ENCODE results near the gene HTR2C.

HTR2C gene

GRCh38 chrX:114583646-114584374 lies at the start of gene HTR2C:
TSS of gene HTR2C (plus strand) at chrX:114584086. CDS start at chrX:114726937, 142,851 bp downstream.
- TF ChIP-seq CTCF (IDR thresholded peaks at IDR 0.05; ENCODE audit: insufficient read depth, low read depth, low read length, missing control alignments) = no peak
- H3K4me3 ChIP-seq (ENCODE audit: low read length) = no peak within 1 kb of the TSS
- no peak for DNase-seq (ENCODE audit: low read depth)

GRCh38 chrX:114580336-114580735 lies 3.5 kb upstream of the HTR2C start:
- H3K4me3 ChIP-seq (ENCODE audit: low read length) = no peak overlapping the region
- TF ChIP-seq CTCF (IDR thresholded peaks at IDR 0.05; ENCODE audit: insufficient read depth, low read depth, low read length, missing control alignments) = peak; percentile 24
- no peak for DNase-seq (ENCODE audit: low read depth)

DNA sequence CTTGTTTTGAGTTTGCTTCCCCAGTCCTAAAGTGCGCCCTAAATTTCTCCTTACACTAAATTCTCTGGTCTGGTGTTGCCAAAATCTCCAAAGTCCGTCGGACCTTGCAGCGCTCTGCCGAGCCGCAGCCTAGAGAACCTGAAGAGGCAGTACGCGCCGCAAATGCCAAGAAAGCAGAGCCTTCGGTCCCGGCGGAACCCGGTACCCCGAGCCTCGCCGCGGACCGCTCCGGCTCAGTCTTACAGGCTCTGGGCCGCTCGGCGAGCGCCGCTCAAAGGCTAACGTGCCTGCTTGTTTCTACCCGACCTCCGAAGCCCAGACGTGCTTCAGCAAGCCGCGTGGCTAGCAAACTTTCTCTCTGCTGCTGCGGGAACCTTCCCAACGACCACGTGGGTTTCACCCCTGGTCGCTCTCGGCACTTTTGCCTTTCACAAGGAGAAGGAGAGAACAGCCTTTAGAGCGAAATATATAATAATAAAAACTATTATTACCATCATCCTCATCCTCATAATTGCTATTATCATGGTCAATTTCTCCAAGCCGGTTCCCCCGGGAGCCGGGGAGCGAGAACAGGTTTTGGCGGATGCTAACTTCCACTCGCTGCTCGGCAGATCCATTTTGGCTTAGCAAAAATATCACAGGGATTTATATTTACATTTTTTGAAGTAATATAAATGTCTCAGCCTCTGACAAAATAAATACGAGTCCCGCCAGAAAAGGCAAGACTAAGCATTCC lies 2.2 kb upstream of the HTR2C start:
- no peak for TF ChIP-seq CTCF (IDR thresholded peaks at IDR 0.05; ENCODE audit: insufficient read depth, low read depth, low read length, missing control alignments)
- peak; percentile 4 for DNase-seq (ENCODE audit: low read depth)
- H3K4me3 ChIP-seq (ENCODE audit: low read length) = no peak overlapping the region

DNA sequence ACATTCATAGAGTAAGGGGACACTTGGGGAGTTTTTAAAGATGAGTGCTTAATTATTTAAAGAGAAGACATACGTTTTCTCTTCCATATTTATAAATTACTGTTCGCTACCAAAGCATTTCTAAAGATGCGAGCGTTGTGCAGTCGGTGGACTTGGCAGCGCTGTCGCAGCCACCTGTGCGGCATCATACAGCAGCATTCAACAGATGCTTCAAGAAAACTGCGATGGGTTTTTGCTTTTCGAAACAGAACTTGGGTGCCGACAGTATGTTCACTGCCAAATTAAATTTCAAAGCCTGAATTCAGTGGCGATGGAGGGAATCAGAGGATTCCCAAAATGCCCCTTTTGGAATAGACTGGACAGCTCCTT lies 1.6 kb upstream of the HTR2C start:
- no peak for TF ChIP-seq CTCF (IDR thresholded peaks at IDR 0.05; ENCODE audit: insufficient read depth, low read depth, low read length, missing control alignments)
- H3K4me3 ChIP-seq (ENCODE audit: low read length) = no peak overlapping the region
- no peak for DNase-seq (ENCODE audit: low read depth)

- no peak overlapping the region for H3K4me3 ChIP-seq (ENCODE audit: low read length)
- TF ChIP-seq CTCF (IDR thresholded peaks at IDR 0.05; ENCODE audit: insufficient read depth, low read depth, low read length, missing control alignments) = no peak
- no peak for DNase-seq (ENCODE audit: low read depth)
Measured at GRCh38 chrX:114582698-114583395, 1.0 kb upstream of the HTR2C start.

DNA sequence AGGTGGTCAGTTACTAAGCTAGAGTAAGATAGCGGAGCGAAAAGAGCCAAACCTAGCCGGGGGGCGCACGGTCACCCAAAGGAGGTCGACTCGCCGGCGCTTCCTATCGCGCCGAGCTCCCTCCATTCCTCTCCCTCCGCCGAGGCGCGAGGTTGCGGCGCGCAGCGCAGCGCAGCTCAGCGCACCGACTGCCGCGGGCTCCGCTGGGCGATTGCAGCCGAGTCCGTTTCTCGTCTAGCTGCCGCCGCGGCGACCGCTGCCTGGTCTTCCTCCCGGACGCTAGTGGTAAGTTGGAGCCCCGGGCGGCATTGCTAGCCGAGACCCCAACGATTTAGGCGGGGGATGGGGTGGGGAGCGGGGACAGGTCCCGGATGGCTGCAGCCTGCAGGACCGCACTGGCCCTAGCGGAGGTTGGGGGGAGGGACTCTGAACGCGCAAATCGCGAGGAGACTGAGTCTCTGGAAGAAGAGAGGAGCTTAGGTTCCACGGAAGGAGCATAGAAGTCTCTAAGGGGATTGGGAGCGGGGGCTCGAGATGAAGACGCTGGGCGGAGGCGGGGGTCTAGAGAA lies 573 bp downstream of the HTR2C start:
- no peak for DNase-seq (ENCODE audit: low read depth)
- no peak for TF ChIP-seq CTCF (IDR thresholded peaks at IDR 0.05; ENCODE audit: insufficient read depth, low read depth, low read length, missing control alignments)
- no peak overlapping the region for H3K4me3 ChIP-seq (ENCODE audit: low read length)

Measured in epithelial cell of esophagus (primary cell).